A549 (cell line): ENCODE measurements around the gene PLCB4.

ENCODE experiments used
- CHD2 ChIP-seq: fragments of 150-350 bp; IDR thresholded peaks from 2 replicates; pipeline ENCODE4 v1.6.1; 2014; ENCODE audit warnings: low read length; ENCODE audit not compliant: partially characterized antibody
- CHD4 ChIP-seq: fragments of 200-600 bp; sonication (generic); IDR thresholded peaks from 2 replicates; pipeline ENCODE4 v1.6.1; 2016; ENCODE audit warnings: antibody characterized with exemption, mild to moderate bottlenecking, borderline replicate concordance
- EP300 ChIP-seq, 2 experiments: fragments of >200 bp; sonication (Bioruptor Twin); formaldehyde crosslinking; IDR thresholded peaks; 2 replicates in 1 of 2; 3 replicates in 1 of 2; pipeline ENCODE4 v1.6.1; 2016 to 2017
- JUN ChIP-seq, 2 experiments: fragments of >200 bp; sonication (Bioruptor Twin); formaldehyde crosslinking; IDR thresholded peaks; 2 replicates in 1 of 2; 3 replicates in 1 of 2; pipeline ENCODE4 v1.6.1; 2016 to 2017
- KDM1A ChIP-seq: fragments of 200-600 bp; sonication (generic); IDR thresholded peaks from 2 replicates; pipeline ENCODE4 v1.6.1; 2016; ENCODE audit warnings: low read depth, mild to moderate bottlenecking
- KDM5A ChIP-seq: fragments of 200-600 bp; sonication (generic); IDR thresholded peaks from 2 replicates; pipeline ENCODE4 v1.6.1; 2016; ENCODE audit warnings: antibody characterized with exemption, mild to moderate bottlenecking
- NR3C1 ChIP-seq: fragments of >200 bp; sonication (Bioruptor Twin); formaldehyde crosslinking; IDR thresholded peaks from 3 replicates; pipeline ENCODE4 v1.6.1; 2017
- PBX3 ChIP-seq: IDR thresholded peaks from 2 replicates; pipeline ENCODE4 v1.6.1; 2012
- POLR2A ChIP-seq: IDR thresholded peaks from 2 replicates; pipeline ENCODE4 v1.6.1; 2012; ENCODE audit warnings: mild to moderate bottlenecking, low read length
- RAD21 ChIP-seq, 2 experiments: fragments of >200 bp in 1 of 2; sonication (Bioruptor Twin) in 1 of 2; formaldehyde crosslinking in 1 of 2; IDR thresholded peaks in 1 of 2; conservative IDR thresholded peaks in 1 of 2; 2 replicates in 1 of 2; 3 replicates in 1 of 2; pipeline ENCODE4 v1.6.1; 2012 to 2018; ENCODE audit warnings: inconsistent platforms in 1 of 2
- RCOR1 ChIP-seq: fragments of 150-350 bp; IDR thresholded peaks from 2 replicates; pipeline ENCODE4 v1.6.1; 2014; ENCODE audit warnings: antibody characterized with exemption, low read length, low read depth
- RFX5 ChIP-seq: fragments of 450-650 bp; IDR thresholded peaks from 2 replicates; pipeline ENCODE4 v1.7.1; 2014; ENCODE audit warnings: antibody characterized with exemption, mild to moderate bottlenecking, moderate library complexity
- ZFP36 ChIP-seq: fragments of 450-650 bp; IDR thresholded peaks from 2 replicates; pipeline ENCODE4 v1.6.1; 2014; ENCODE audit warnings: borderline replicate concordance; ENCODE audit not compliant: partially characterized antibody
- TF ChIP-seq, protein P1 (sequence below): fragments of >200 bp; sonication (Bioruptor Twin); formaldehyde crosslinking; IDR thresholded peaks from 3 replicates; pipeline ENCODE4 v1.5.1; 2016

- TF ChIP-seq CHD4 (no peak), ZFP36 (no peak), RCOR1 (no peak), CHD2 (no peak), EP300 (IDR thresholded peaks at IDR 0.05) (no peak), KDM1A (no peak), JUN (IDR thresholded peaks at IDR 0.05) (no peak), NR3C1 (no peak), RAD21 (conservative IDR thresholded peaks at IDR 0.05 in 1 of 2, IDR thresholded peaks at IDR 0.05 in 1 of 2) (no peak), KDM5A (no peak), RFX5 (no peak), POLR2A (no peak), PBX3 (no peak)
- TF ChIP-seq, protein P1, sequence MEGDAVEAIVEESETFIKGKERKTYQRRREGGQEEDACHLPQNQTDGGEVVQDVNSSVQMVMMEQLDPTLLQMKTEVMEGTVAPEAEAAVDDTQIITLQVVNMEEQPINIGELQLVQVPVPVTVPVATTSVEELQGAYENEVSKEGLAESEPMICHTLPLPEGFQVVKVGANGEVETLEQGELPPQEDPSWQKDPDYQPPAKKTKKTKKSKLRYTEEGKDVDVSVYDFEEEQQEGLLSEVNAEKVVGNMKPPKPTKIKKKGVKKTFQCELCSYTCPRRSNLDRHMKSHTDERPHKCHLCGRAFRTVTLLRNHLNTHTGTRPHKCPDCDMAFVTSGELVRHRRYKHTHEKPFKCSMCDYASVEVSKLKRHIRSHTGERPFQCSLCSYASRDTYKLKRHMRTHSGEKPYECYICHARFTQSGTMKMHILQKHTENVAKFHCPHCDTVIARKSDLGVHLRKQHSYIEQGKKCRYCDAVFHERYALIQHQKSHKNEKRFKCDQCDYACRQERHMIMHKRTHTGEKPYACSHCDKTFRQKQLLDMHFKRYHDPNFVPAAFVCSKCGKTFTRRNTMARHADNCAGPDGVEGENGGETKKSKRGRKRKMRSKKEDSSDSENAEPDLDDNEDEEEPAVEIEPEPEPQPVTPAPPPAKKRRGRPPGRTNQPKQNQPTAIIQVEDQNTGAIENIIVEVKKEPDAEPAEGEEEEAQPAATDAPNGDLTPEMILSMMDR: no peak
Measured at GRCh38 chr20:9298906-9299305, 230.0 kb downstream of the PLCB4 start.
